WI38 (cell line): ENCODE measurements around the gene GRIK4.

Experiments
- H3K4me3 ChIP-seq: 2 replicates; pipeline ENCODE4 v1.5.1; 2011; ENCODE audit warnings: low read depth, mild to moderate bottlenecking, control low read depth, low read length
- CTCF ChIP-seq: IDR thresholded peaks from 2 replicates; pipeline ENCODE4 v1.5.1; 2012; ENCODE audit warnings: low read depth, mild to moderate bottlenecking, control low read depth, low read length

Gene GRIK4

GRCh38 chr11:120959189-120959588 lies 447.6 kb downstream of the GRIK4 start:
- TF ChIP-seq CTCF = no peak
- no peak overlapping the region for H3K4me3 ChIP-seq

- H3K4me3 ChIP-seq = no peak overlapping the region
- TF ChIP-seq CTCF = no peak
Observed at GRCh38 chr11:120964857-120965256, 453.3 kb downstream of the GRIK4 start.

GRCh38 chr11:120966840-120967239 lies 455.3 kb downstream of the GRIK4 start:
- H3K4me3 ChIP-seq = no peak overlapping the region
- TF ChIP-seq CTCF = no peak

GRCh38 chr11:120969993-120970392 lies 458.4 kb downstream of the GRIK4 start:
- H3K4me3 ChIP-seq = no peak overlapping the region
- no peak for TF ChIP-seq CTCF

GRCh38 chr11:120971825-120972224 lies 460.3 kb downstream of the GRIK4 start:
- TF ChIP-seq CTCF = no peak
- no peak overlapping the region for H3K4me3 ChIP-seq

- H3K4me3 ChIP-seq = no peak overlapping the region
- TF ChIP-seq CTCF = no peak
Observed at GRCh38 chr11:120972621-120973020, 461.1 kb downstream of the GRIK4 start.

- TF ChIP-seq CTCF = no peak
Observed at GRCh38 chr11:120973501-120973900, 462.0 kb downstream of the GRIK4 start.

More at GRCh38 chr11:120973501-120973900, 462.0 kb downstream of the GRIK4 start:
- no peak overlapping the region for H3K4me3 ChIP-seq
